GM10847 (cell line): ENCODE results near the gene CCDC34.

ENCODE experiments used
- POLR2A ChIP-seq: IDR thresholded peaks from 2 replicates; pipeline ENCODE4 v1.6.1; 2011; ENCODE audit not compliant: insufficient read length; ENCODE audit errors: extremely low read depth

CCDC34 gene

DNA sequence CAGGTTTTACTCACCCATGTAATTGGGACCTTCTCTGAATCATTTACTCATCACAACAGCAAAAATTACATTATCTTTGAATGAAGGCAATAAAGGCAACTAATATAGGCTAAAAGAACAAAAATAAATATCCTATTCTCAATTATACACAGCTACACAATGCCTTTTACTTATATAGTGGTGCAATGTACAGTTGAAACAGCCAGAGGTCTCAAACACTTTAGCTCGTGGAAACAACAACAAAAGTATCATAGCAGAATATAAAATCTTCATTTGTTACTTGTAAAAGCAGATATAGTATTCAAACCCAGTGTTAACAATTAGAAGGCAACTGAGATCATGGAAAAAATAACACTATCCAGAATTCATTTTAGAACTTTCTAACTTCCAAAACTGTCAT, 20.6 kb upstream of the CCDC34 start:
- no peak for TF ChIP-seq POLR2A

DNA sequence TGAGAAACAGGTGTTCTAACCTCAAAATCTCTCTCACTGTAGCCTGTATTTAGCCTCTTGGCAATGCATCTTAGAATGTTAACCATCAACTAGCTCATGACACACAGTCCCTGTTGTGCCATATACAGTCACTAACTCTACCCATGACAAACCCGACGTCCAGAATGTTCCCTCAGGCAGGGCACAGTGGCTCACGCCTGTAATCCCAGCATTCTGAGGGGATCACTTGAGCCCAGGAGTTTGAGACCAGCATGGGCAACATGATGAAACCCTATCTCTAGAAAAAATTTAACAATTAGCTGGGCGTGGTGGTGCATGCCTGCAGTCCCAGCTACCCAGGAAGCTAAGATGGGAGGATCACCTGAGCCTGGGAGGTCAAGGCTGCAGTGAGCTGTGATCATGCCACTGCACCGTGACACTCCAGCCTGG, 18.2 kb upstream of the CCDC34 start:
- TF ChIP-seq POLR2A, result no peak

DNA sequence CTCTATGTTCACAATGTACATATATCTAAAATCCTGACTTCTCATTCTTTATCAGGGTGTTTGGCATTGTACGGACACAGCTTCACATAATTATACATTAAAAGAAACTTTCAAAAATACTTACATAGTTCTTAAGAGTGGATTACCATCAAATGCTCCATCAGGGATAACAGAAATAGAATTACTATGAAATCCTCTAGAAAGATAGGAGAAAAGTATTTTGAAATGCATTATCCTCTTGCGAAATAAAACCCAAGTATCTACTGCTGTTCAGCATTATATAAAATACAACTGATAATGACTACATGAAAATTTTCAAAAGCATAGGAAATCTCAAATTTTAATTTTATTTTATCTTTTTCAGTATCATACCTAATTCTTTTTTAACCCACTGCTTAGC, 17.8 kb upstream of the CCDC34 start:
- no peak for TF ChIP-seq POLR2A

DNA sequence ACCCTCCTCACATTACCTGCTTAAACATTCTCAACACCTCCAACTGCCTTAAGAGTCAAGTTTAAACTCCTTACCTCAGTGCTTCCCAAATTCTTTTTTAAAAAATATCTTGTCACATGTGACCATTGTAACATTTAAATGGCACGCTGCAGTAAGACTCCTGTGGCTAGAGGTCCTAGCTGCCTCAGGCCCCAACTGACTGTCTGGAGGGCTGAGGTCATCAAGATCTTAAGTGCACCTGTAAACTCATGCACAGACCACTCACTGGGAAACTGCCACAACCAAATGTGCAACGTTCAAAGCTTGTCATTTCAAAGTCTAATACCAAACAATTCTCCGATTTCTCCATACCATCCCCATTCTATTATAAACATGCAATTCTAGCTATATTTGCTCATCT, 16.4 kb upstream of the CCDC34 start:
- TF ChIP-seq POLR2A, result no peak

DNA sequence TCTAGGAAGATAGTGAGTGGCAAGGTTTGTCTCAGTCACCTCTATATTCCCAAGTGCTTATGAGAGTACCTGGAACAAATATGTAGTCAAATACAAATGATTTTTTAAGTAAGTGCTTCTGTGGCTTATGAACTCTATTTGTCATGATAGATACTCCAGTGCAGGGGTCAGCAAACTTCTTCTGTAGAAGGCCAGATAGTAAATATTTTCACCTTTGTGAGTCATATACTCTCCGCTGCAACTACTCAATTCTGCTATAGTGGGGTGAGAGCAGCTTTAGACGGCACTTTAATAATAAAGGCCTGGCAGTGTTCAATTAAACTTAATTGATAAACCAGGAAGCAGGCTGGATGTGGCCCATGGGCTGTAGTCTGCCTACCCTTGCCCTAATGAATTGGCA, 12.4 kb upstream of the CCDC34 start:
- TF ChIP-seq POLR2A, result no peak

DNA sequence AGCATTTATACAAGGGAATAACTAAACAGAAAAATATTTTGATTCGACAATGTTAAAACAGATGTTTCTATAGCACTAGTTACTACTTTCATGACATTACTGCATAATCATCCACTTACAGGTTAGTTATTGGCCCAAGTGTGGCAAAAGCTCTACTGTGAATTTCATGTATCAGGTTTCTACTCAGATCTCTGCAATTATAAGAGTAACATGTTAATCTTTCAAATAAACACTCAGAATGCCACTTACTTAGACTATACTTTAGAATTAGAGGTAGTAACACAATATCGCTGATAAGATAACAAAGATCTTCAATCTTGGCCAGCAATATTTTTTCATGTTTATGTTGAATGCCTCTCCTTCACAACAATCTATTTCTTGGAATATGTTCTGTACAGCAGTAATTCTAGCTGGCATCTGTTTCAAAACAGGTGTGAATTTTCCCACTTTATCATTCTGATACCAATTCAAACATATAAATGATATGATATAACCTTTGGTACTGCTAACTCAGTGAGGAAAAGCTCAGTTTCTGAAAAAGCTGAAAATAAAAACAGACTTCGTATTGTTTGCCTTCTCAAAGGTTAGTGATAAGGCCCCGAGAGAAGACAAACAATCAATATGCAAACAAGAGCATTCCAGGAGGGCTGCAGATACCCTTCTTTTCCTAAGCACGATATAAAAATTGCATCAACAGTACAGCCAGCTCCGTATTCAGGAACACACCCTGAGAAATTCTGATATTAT, 11.0 kb upstream of the CCDC34 start:
- TF ChIP-seq POLR2A, result no peak

DNA sequence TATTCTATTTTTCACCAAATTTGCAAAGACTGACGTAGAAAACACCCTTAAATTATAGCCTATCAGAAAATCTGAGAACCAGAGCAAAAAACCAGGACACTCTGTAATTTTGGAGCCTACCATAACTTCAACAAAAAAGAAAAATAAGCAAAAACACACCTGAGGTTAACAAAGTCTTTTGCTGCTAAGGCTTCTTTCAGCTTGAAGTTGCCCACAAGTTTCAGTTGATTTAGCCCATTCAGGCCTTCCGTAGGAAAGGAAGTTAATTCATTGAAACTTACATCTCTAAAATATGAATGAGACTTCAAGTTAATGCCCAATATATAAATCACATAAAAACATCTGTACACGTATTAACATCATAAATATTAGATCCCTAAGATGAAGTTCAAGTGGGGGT, 10.4 kb upstream of the CCDC34 start:
- no peak for TF ChIP-seq POLR2A

DNA sequence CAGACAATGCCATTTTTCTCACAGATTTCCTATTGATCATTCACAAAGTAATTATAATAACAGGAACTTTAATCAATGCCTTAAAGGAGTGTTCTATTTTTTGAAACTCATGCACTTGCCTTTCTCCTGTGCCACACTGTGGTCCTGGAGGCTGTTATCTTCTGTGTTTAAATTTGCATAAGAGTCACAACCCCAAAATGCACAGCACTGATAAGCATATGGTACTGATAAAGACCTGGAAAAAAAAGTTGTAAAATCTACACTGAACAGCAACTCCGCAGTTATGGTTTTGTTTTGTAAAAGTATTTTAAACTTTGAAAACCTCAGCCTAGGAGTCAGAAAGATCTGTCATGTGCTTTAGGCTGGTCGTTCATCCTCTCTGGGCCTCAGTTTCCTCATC, 9.1 kb upstream of the CCDC34 start:
- no peak for TF ChIP-seq POLR2A

DNA sequence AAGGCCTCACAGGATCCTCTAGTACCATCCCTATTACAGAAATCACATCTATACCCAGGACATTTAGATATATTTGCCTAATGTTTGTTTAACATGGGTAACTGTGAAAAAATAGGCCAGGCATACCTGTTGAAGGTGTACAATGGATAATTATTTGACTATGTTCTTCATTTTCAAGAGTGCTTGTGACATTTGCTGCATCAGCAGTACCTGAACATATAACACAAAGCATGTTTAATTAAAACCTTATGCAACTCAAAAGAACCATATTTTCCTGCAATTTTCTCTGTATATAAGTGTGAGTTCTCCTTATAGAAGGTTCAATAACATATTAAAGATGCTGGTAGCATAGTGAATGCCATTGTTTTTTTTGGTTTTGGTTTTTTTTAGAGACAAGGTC, 8.5 kb upstream of the CCDC34 start:
- no peak for TF ChIP-seq POLR2A

DNA sequence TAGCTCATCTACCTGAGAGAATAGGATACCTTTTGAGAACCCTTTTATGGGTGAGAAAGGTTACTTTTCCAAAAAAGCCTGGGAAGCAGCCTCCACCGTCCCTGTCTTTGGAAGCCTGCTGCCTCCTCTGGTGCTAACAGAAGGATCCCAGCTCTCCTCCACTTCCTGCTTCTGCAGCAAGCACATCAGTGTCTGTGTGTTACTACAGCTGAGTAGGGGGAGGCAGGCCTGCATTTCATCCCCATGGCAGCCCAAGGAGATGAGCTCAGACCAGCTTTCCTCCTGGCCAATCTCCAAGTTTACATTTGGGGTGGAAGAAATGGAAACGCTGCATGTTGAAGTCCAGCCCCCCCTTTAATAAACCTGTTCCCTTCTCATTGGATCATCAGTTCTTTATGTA, 7.4 kb upstream of the CCDC34 start:
- no peak for TF ChIP-seq POLR2A

DNA sequence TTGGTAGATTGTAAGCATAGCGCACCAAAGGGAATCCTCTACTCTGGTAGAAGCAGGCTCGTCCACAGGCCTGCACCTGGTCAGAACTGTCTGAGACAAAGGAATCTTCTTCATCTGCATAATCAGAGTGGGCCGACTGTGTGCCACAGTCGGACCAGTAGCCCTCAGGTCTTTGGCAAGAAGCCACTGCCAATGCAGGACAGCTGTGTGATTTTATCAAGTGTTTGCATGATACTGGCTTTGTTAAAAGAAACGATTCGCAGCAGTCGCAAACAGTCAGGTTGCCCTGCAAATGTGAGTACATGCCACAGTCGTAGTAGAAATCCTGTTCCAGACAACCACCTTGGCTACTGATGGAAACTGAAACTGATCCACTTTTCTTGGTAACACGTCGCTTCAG, 4.9 kb upstream of the CCDC34 start:
- TF ChIP-seq POLR2A, result no peak

DNA sequence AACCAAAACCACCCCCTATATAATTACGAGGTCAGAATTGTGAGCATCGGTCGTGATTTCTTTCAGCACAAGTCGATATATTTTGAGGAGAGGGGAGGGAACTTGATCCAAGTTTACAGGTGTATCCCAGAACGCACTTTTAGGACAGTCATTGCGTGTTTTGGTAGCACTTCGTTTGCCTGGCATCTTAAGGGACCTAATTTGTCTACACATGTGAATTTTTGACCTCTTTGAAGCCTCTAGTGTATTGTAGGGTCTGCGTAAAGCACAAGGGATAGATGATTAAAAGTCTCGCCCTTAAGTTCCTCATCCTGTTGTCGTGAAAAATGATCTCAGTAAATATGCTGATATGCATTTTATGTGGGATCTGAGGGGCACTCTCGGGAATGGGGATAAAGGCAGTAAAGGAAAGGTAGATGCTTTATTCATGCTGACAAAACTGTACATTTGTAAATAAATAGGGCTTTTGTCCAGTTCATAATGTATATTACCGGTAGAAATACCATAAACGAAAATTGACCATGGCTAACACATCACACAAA, 632 bp upstream of the CCDC34 start:
- no peak for TF ChIP-seq POLR2A

DNA sequence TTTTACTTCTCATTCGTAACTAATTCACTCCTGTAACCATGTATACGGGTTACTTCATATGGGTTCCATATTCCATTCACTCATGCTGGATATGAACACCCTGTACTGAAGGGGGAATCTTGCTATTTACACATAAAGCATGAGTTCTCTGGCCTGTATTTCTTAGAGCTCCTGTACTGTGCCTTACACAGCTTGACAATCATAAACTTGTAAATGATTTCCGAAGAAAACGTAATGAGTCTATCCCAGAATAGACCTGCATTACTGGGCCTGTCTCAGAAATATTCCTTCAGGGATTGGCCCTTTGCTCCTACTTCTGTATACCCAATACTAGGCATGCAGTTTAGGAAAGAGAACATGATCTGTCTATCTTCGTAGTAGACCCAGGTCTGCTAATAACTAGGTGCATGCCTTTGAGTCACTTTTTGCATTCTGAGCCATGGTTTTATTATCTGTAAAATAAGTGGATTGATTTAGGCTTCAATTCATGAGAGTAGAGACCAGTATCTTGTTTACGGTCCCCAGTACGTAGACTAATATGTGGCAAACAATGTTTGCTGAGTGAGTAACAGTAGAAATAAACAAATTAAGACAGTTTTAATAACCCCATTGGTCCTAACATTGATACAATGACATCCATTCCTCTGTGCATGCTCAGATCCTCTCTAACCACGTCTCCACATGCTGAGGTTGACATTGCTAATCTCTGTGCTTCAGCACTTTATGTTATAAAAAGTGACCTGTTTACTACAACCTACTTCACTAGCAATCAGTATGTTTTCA, 1.2 kb downstream of the CCDC34 start:
- TF ChIP-seq POLR2A, result no peak

DNA sequence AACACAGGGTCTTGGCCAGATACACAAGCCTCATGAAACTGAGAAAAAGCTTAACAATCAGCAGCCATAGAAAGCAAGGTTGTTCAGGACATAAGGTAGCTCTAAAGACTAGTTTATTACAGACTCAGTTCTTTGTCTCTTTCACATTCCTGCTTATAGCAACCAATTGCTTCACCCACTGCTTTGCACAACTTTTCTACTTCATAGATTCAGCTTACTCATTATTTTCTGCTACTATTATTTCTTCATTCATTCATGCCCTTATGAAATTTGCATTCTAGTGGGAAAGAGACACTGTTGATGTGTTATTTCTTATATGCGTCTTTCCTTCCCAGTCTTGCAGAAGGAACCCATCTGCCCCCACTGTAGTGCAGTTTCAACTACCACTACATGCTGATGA, 4.7 kb downstream of the CCDC34 start:
- no peak for TF ChIP-seq POLR2A

DNA sequence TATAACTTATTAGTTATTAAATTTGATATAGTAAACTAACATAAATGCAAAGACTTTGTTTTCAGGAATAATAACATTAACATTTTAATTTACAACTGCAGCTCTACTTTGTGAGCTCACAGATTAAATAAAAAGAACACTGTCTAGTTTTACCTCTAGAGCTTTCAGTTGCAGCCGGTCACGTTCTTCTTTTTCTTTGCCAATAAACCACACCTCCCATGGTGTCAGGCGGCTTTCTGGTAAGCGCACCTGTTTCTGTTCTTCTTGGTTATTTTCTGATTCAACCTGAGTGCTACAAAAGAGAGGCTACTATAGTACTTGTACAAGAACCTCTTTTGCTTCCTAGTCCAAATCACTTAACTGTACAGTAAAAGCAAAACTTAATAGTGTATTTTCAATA, 5.8 kb downstream of the CCDC34 start:
- no peak for TF ChIP-seq POLR2A

DNA sequence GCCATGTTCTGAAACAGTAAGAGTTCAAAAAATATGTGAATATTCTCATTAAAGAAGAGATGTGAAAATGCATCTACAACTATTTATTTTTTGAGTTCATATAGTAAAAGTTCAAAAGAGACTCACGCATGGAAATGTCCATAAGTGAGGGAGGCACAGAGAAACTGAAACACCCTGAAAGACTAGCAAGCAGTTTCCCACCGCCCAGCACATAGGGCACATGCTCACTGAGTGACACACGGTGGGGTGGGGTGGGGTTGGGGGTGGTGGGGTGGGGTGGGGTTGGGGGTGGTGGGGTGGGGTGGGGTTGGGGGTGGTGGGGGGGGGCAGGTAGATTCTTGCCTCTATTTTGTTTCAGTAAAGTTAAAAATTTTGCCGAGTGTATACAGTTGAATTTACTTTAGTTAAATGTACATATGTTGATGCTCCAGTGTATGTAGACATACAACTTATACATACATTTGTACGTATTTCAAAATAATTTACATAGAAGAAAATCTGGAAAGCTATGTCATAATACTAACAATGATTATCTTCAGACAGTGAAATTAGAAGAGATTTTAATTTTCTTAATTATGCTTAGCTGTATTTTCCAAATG, 6.3 kb downstream of the CCDC34 start:
- TF ChIP-seq POLR2A, result no peak
